Right atrium auricular region (tissue), 2 donors: Measurements from ENCODE around the gene SRRM1. TPM values are rescaled to one million over a fixed set of nuclear protein-coding genes. Genes with fewer than 3 reads are reported as not detected.

Experiments
- DNase-seq: peaks from one replicate; pipeline ENCODE4 v3.0.0-alpha.2; 2019; ENCODE audit warnings: low spot score
- H3K27ac ChIP-seq, 2 donors: fragments of 200-600 bp; sonication (generic); 1 replicate in 1 of 2; 2 replicates in 1 of 2; pipeline ENCODE4 v1.5.1; 2016 to 2019
- H3K27me3 ChIP-seq, 2 donors: fragments of 200-600 bp; sonication (generic); one replicate each; pipeline versions ENCODE4 v1.5.1 to v1.6.0; 2017 to 2019
- H3K36me3 ChIP-seq: fragments of 200-600 bp; sonication (generic); one replicate; pipeline ENCODE4 v1.5.1; 2016
- H3K4me1 ChIP-seq, 2 donors: fragments of 200-600 bp; sonication (generic); one replicate each; pipeline versions ENCODE4 v1.5.1 to v1.6.0; 2017 to 2019
- H3K4me3 ChIP-seq, 2 donors: fragments of 200-600 bp; sonication (generic); 1 replicate in 1 of 2; 2 replicates in 1 of 2; pipeline ENCODE4 v1.5.1; 2017 to 2019; ENCODE audit warnings: mild to moderate bottlenecking in 1 of 2, moderate library complexity in 1 of 2
- H3K9me3 ChIP-seq, 2 donors: fragments of 200-600 bp; sonication (generic); one replicate each; pipeline ENCODE4 v1.5.1; 2019
- CTCF ChIP-seq, 2 donors: fragments of 200-600 bp; sonication (generic); IDR thresholded peaks; one replicate each; pipeline ENCODE4 v1.5.1; 2019; ENCODE audit warnings: antibody characterized with exemption in 2 of 2
- total RNA-seq, 2 donors: library from RNA; depleted of rRNA; stranded (reverse); fragments of >200 nt; gene quantifications; one replicate each; pipeline ENCODE4 v1.1.0, GENCODE V29; 2016

SRRM1 gene
- total RNA-seq, 2 donors from 2014 or later = 49.5 to 50.5 TPM

- Histone ChIP-seq H3K36me3 (no peaks in the 10 kb centered on the region), H3K4me1 (no peaks in the 10 kb centered on the region), H3K4me3 (no peak overlapping the region), H3K9me3 (no peaks in the 10 kb centered on the region), H3K27me3 (no peaks in the 10 kb centered on the region), H3K27ac (no peak overlapping the region)
- no peak for DNase-seq
- no peak for TF ChIP-seq CTCF (IDR thresholded peaks at IDR 0.05)
Observed at GRCh38 chr1:24605534-24606295, 37.4 kb upstream of the SRRM1 start.

- Histone ChIP-seq H3K9me3 (no peaks in the 10 kb centered on the region), H3K36me3 (no peaks in the 10 kb centered on the region), H3K27me3 (no peaks in the 10 kb centered on the region), H3K4me1 (no peaks in the 10 kb centered on the region), H3K4me3 (no peak overlapping the region), H3K27ac (no peak overlapping the region)
- DNase-seq = no peak
- no peak for TF ChIP-seq CTCF (IDR thresholded peaks at IDR 0.05)
Observed at GRCh38 chr1:24606296-24606605, 36.9 kb upstream of the SRRM1 start.

- no peaks in the 10 kb centered on the region for H3K9me3 ChIP-seq
- H3K27ac ChIP-seq = no peak overlapping the region
- no peak for DNase-seq
- H3K4me1 ChIP-seq = no peaks in the 10 kb centered on the region
- no peaks in the 10 kb centered on the region for H3K27me3 ChIP-seq
- H3K4me3 ChIP-seq = no peak overlapping the region
- H3K36me3 ChIP-seq = no peaks in the 10 kb centered on the region
- TF ChIP-seq CTCF (IDR thresholded peaks at IDR 0.05) = no peak
Observed at GRCh38 chr1:24606621-24607020, 36.5 kb upstream of the SRRM1 start.

GRCh38 chr1:24609949-24610517 lies 33.1 kb upstream of the SRRM1 start:
- Histone ChIP-seq H3K27me3 (no peaks in the 10 kb centered on the region), H3K4me1 (no peaks in the 10 kb centered on the region), H3K9me3 (no peaks in the 10 kb centered on the region), H3K27ac (no peak overlapping the region), H3K36me3 (no peaks in the 10 kb centered on the region), H3K4me3 (no peak overlapping the region)
- TF ChIP-seq CTCF (IDR thresholded peaks at IDR 0.05) = no peak
- DNase-seq = no peak

GRCh38 chr1:24619376-24619775 lies 23.7 kb upstream of the SRRM1 start:
- Histone ChIP-seq H3K4me3 (no peak overlapping the region), H3K27me3 (no peaks in the 10 kb centered on the region), H3K36me3 (no peaks in the 10 kb centered on the region), H3K27ac (no peak overlapping the region), H3K4me1 (no peaks in the 10 kb centered on the region), H3K9me3 (no peaks in the 10 kb centered on the region)
- DNase-seq = no peak
- no peak for TF ChIP-seq CTCF (IDR thresholded peaks at IDR 0.05)

- no peaks in the 10 kb centered on the region for H3K9me3 ChIP-seq
- no peaks in the 10 kb centered on the region for H3K36me3 ChIP-seq
- TF ChIP-seq CTCF (IDR thresholded peaks at IDR 0.05) = no peak
- no peak overlapping the region for H3K4me3 ChIP-seq
- no peak for DNase-seq
- no peaks in the 10 kb centered on the region for H3K27me3 ChIP-seq
- H3K4me1 ChIP-seq = no peaks in the 10 kb centered on the region
- H3K27ac ChIP-seq = no peak overlapping the region
Observed at GRCh38 chr1:24620678-24621077, 22.4 kb upstream of the SRRM1 start.
